Amniotic stem cell (primary cell): Measurements from ENCODE around the gene MMUT.
"Not testable (repeated sequence)": the region's sequence is repeated elsewhere in the genome, so short reads cannot be mapped to it uniquely, and the experiment has no call there.

Experiments
- DNase-seq: peaks from one replicate; lab custom pipeline; 2025; lab: John Stamatoyannopoulos, UW

MMUT gene

GRCh38 chr6:49423817-49424216 lies 39.2 kb downstream of the MMUT start:
- no peak for DNase-seq

- no peak for DNase-seq
These were observed 46.9 kb downstream of the MMUT start for GRCh38 chr6:49416195-49416594.

GRCh38 chr6:49415358-49415757 lies 47.7 kb downstream of the MMUT start:
- no peak for DNase-seq

GRCh38 chr6:49410564-49410963 lies 52.5 kb downstream of the MMUT start:
- DNase-seq: no peak

- DNase-seq: peak; percentile 40
These were observed 53.0 kb downstream of the MMUT start for GRCh38 chr6:49409951-49410542.

GRCh38 chr6:49406250-49406970 lies 56.6 kb downstream of the MMUT start:
- DNase-seq: no peak

GRCh38 chr6:49401063-49401462 lies 62.0 kb downstream of the MMUT start:
- DNase-seq: no peak

- DNase-seq: not testable (repeated sequence)
These were observed 76.2 kb downstream of the MMUT start for GRCh38 chr6:49386667-49387508.

- DNase-seq: no peak
These were observed 78.1 kb downstream of the MMUT start for GRCh38 chr6:49384904-49385303.
